GM12872 (cell line): ENCODE results near the gene ACTL7B.

Source experiments
- TF ChIP-seq, protein P1 (sequence below): IDR thresholded peaks from 3 replicates; pipeline ENCODE4 v1.5.1; 2011; ENCODE audit warnings: low read depth, mild to moderate bottlenecking, low read length, moderate library complexity; ENCODE audit not compliant: insufficient read depth

ACTL7B gene

DNA sequence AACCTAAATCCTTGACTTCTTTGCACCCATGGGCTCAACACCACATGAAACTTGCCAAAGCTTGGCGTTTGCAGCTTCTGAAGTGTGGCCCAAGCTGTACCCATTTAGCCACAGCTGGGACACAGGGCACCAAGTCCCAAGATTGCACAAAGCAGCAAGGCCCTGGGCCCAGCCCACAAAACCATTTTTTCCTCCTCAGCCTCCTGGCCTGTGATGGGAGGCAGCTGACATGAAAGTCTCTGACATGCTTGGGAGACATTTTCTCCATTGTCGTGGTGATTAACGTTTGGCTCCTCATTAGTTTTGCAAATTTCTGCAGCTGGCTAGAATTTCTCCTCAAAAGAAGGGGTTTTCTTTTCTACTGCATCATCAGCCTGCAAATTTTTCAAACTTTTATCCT is 32.0 kb downstream of the ACTL7B start:
- TF ChIP-seq, protein P1, sequence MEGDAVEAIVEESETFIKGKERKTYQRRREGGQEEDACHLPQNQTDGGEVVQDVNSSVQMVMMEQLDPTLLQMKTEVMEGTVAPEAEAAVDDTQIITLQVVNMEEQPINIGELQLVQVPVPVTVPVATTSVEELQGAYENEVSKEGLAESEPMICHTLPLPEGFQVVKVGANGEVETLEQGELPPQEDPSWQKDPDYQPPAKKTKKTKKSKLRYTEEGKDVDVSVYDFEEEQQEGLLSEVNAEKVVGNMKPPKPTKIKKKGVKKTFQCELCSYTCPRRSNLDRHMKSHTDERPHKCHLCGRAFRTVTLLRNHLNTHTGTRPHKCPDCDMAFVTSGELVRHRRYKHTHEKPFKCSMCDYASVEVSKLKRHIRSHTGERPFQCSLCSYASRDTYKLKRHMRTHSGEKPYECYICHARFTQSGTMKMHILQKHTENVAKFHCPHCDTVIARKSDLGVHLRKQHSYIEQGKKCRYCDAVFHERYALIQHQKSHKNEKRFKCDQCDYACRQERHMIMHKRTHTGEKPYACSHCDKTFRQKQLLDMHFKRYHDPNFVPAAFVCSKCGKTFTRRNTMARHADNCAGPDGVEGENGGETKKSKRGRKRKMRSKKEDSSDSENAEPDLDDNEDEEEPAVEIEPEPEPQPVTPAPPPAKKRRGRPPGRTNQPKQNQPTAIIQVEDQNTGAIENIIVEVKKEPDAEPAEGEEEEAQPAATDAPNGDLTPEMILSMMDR, result no peak

DNA sequence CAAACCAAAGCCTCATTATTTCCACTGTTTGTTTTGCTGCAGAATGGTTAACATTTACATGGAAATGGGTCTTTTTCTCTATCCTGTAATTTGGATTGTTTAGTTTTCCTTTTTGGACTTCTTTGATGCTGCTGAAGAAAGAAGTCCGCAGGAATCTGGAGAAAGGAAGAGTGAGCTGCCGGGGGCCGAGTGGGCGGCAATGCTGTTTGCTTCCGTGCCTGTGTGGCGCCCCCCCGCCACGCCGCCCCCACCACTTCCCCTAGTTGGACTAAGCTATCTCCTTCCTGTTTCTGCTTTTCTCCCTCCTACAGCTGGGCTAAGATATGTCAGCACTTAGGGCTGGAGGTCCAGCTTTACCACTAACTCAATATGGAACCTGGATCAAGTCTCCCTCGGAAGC is 39.7 kb downstream of the ACTL7B start:
- TF ChIP-seq, protein P1, result no peak

DNA sequence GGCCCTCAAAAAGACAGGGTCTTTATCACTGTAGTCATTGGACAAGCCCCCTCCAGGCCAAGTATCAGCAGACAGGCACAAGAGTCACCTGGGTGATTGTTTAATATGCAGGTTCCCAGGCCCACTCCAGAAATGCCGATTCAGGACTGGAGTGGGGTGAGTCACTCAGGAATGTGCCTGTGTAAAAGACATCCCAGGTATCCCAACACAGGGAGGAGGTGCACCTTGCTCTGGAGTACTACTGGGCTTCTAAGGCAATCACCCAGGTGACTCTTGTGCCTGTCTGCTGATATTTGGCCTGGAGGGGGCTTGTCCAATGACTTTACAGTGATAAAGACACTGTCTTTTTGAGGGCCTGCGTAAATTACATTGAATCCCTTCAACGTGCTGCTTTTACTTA is 40.6 kb downstream of the ACTL7B start:
- TF ChIP-seq, protein P1, result no peak

DNA sequence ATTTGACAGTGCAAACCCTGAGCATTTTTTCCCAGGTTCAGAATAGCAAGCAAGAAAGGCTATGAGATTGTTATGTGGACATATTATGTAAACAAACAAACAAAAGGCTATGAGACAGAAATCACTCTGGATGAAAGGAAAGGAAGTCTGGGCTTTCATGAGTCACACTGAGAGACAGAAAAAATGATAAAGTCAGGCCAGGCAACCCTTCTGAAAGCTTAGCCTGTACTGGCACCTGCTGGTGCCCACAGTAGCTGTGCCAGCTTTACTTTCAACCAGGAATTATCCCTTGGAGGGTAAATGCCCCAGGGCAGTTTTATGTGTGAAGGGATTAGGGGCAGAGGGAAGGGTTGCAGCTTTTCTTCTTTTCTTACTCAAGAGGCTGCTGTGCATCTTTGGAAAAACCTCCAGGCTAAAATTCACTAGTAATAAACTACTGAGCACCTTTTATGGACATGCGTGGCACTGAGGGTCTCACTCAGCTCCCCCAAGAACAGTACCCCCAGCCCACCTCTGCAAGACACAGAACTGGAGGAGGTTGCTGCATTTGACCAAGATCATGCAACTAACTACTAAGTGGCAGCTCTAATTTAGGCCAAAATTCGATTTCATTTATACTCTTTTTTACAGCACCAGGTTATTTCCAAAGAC is 41.7 kb downstream of the ACTL7B start:
- TF ChIP-seq, protein P1, result no peak

DNA sequence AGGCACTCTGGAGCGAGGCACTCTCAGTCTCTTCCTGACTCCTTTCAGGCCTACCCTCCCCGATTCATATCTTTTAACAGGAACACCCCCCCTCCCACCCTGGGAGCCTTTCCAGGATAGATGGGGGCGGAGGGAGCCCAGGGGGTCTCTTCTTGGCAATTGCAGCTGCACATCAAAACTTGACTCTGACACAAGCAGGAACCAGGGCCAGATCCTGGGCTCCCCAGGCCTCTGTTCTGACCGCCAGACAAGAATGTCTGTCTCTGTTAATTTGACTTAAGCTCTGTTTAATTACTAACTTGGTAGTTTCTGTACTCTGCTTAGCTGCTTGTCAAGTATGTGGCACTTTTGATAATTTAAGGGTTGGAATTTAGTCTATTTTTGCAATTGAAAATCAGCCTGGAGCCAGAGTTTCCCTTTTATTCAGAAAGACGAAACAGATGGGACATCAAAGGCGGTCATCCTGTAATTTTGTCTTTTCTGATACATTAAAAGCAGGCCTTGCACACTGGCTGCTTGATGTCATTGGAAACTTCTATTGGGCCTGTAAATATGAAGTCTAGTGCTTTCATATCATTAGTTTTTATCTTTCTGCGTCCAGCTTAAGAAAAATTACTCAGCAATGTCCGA is 43.3 kb downstream of the ACTL7B start:
- TF ChIP-seq, protein P1, result no peak

DNA sequence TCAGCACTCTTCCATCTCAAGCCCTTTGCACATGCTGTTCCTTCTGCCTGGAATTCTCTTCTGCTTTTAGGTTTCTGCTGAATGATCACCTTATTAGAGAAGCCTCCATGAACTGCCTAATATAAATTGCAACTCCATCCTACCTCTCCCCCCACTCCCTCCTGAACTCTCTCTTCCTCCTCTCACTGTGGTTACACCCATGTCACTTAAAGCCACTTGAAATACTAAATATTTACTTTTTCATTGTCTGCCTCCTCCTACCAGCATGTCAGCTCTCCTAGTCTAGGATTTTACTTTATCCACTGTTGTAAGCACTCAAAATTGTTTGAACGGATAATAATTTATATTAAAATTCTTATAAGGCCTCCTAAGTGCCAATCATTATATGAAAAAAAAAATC is 43.8 kb downstream of the ACTL7B start:
- TF ChIP-seq, protein P1, result no peak

DNA sequence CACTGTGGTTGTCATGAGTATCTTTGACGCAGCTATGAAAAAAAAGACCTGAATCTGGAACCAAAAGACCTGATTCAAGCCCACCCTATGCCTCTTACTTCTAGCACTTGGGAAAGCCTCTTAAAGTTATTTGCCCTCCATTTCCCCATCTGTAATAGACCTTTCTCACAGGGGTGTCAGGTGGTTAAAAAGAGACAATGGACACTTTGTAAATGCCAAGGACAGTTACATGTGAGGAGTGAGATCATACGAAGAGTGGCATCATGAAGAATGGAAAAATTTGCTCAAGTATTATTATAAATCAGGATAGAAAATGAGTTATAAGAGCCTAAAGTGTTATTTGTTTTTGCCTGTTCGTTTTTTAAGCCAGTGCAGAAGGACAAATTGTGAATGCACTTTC is 46.5 kb downstream of the ACTL7B start:
- TF ChIP-seq, protein P1, result no peak
